Fibroblast of skin of right quadriceps (primary cell): ENCODE measurements around the gene EIF4H.

Source experiments
- DNase-seq: peaks from one replicate; pipeline ENCODE4 v3.0.0-alpha.2; 2013

EIF4H gene

GRCh38 chr7:74228951-74229900, 55.1 kb downstream of the EIF4H start:
- no peak for DNase-seq

GRCh38 chr7:74230446-74231231, 56.5 kb downstream of the EIF4H start:
- DNase-seq: no peak

- no peak for DNase-seq
These were observed 57.1 kb downstream of the EIF4H start for GRCh38 chr7:74231232-74231590.

GRCh38 chr7:74233655-74234285, 59.6 kb downstream of the EIF4H start:
- peak; percentile 46 for DNase-seq

- DNase-seq: no peak
These were observed 61.5 kb downstream of the EIF4H start for GRCh38 chr7:74235518-74236268.

GRCh38 chr7:74236284-74236683, 62.1 kb downstream of the EIF4H start:
- no peak for DNase-seq

GRCh38 chr7:74240482-74240881, 66.3 kb downstream of the EIF4H start:
- DNase-seq: no peak

- no peak for DNase-seq
These were observed 67.9 kb downstream of the EIF4H start for GRCh38 chr7:74242122-74242443.

GRCh38 chr7:74246497-74246896, 72.3 kb downstream of the EIF4H start:
- DNase-seq: no peak
